ENCODE measurements around the gene ENTPD8. TPM values are rescaled to one million over a fixed set of nuclear protein-coding genes. Genes with fewer than 3 reads are reported as not detected.
A peak's percentile ranks its signal among the peaks of the same experiment; 100 is the strongest.

The ENTPD8 gene
- total RNA-seq, 2 experiments from 2014 or later, result not detected

GRCh38 chr9:137447722-137448601 is 6.8 kb upstream of the ENTPD8 start:
- ChIA-PET POLR2A (interaction anchor here (0.7 kb wide), 1 partner anchor 145 kb away, joined by 3 read pairs; the partner anchor contains the start of gene NRARP), CTCF (interaction anchor here (1.4 kb wide), 1 partner anchor 25 kb away, joined by 3 read pairs; the partner anchor contains the start of gene EXD3)
- Mint-ChIP-seq H3K9me3 (ENCODE audit: insufficient read depth) (no peaks in the 10 kb centered on the region), H3K4me3 (no peak overlapping the region), H3K36me3 (ENCODE audit: low read depth) (peaks cover 26% of the 10 kb centered on the region), H3K27me3 (ENCODE audit: low read depth) (peaks cover 7% of the 10 kb centered on the region), H3K4me1 (ENCODE audit: low read depth) (peaks cover 33% of the 10 kb centered on the region), H3K27ac (no peak overlapping the region)
- ATAC-seq, result no peak
- DNase-seq, result no peak

DNA sequence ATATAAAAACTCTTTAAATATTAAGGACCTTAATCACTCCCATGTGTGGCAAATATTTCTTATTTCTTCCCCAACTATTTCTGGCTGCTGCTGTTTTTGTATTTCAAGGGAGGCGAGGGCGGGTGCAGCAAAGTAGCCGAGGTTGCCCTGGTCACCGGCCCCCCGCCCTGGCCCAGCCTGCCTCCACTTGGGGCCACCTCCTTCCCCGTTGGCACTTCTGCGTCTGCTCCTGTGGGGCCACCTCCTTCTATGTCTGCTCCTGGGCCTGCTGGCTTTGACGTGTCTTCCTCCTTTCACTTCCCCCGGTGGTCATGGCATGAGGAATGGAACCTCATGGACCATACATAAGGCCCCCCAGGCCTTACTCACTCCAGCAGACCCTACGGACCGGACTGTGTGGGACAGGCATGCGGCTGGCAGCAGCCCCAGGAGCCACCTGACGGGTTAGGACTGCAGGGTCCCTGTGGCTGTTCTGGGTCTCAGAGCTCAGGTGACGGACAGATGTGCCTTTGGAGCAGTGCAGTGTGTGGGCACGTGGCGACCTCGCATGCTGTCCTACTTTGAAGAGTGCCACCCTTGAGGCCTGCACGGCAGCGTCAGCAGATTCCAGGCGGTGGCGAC is 5.8 kb upstream of the ENTPD8 start:
- CTCF ChIA-PET, result interaction anchor here (0.9 to 3.2 kb wide), 4 partner anchors 15 to 105 kb away, joined by 3 to 14 read pairs (median 4); partner anchors contain the start of genes EXD3, MRPL41 and NOXA1
- POLR2A ChIA-PET, result no interaction called here
- Mint-ChIP-seq H3K4me1 (ENCODE audit: low read depth) (peaks cover 27% of the 10 kb centered on the region), H3K27ac (no peak overlapping the region), H3K9me3 (ENCODE audit: insufficient read depth) (no peaks in the 10 kb centered on the region), H3K4me3 (no peak overlapping the region), H3K27me3 (ENCODE audit: low read depth) (peaks cover 13% of the 10 kb centered on the region), H3K36me3 (ENCODE audit: low read depth) (peaks cover 20% of the 10 kb centered on the region)
- DNase-seq (no peak), ATAC-seq (no peak)

DNA sequence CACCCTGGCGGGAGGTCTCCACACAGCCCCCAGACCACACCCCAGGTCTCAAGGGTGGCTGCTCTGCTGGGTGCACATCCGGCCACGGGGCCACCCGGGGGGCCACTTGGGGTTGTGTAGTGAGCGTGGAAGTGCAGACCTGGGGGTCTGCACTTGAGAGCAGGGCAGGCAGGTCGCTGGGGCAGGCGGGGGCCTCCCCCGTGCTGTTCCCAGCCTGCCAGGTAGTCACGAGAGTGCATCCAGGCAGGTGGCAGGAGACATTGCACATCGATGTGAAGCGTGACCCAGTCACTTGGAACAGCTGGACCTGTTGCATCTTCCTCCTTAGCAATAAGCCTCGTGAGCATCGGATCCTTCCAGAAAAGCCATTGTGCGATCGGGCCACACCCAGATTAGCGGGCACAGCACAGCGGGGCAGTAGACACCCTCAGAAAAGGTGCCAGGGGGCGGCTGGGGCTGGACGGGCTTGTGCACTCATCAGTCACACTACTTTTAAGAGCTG is 4.8 kb upstream of the ENTPD8 start:
- Mint-ChIP-seq H3K9me3 (ENCODE audit: insufficient read depth) (no peaks in the 10 kb centered on the region), H3K4me1 (ENCODE audit: low read depth) (peaks cover 25% of the 10 kb centered on the region), H3K27me3 (ENCODE audit: low read depth) (peaks cover 15% of the 10 kb centered on the region), H3K4me3 (no peak overlapping the region), H3K27ac (no peak overlapping the region), H3K36me3 (ENCODE audit: low read depth) (peaks cover 20% of the 10 kb centered on the region)
- CTCF ChIA-PET, result interaction anchor here (0.6 to 3.2 kb wide), 6 partner anchors 16 to 106 kb away, joined by 3 to 14 read pairs (median 4); partner anchors contain the start of genes EXD3, MRPL41 and NOXA1
- ATAC-seq, result no peak
- POLR2A ChIA-PET, result no interaction called here
- no peak for DNase-seq

GRCh38 chr9:137445275-137445807 is 4.2 kb upstream of the ENTPD8 start:
- H3K4me1 Mint-ChIP-seq (ENCODE audit: low read depth), result peaks cover 25% of the 10 kb centered on the region
- DNase-seq, result peak; percentile 89
- peak; percentile 86 for ATAC-seq
- ChIA-PET POLR2A (no interaction called here), CTCF (interaction anchor here (0.6 to 3.2 kb wide), 5 partner anchors 16 to 42 kb away, joined by 3 to 14 read pairs (median 4); partner anchors contain the start of genes EXD3 and NOXA1)
- H3K36me3 Mint-ChIP-seq (ENCODE audit: low read depth), result peaks cover 20% of the 10 kb centered on the region
- H3K9me3 Mint-ChIP-seq (ENCODE audit: insufficient read depth), result no peaks in the 10 kb centered on the region
- H3K27ac Mint-ChIP-seq, result no peak overlapping the region
- H3K27me3 Mint-ChIP-seq (ENCODE audit: low read depth), result peaks cover 15% of the 10 kb centered on the region
- H3K4me3 Mint-ChIP-seq, result no peak overlapping the region

DNA sequence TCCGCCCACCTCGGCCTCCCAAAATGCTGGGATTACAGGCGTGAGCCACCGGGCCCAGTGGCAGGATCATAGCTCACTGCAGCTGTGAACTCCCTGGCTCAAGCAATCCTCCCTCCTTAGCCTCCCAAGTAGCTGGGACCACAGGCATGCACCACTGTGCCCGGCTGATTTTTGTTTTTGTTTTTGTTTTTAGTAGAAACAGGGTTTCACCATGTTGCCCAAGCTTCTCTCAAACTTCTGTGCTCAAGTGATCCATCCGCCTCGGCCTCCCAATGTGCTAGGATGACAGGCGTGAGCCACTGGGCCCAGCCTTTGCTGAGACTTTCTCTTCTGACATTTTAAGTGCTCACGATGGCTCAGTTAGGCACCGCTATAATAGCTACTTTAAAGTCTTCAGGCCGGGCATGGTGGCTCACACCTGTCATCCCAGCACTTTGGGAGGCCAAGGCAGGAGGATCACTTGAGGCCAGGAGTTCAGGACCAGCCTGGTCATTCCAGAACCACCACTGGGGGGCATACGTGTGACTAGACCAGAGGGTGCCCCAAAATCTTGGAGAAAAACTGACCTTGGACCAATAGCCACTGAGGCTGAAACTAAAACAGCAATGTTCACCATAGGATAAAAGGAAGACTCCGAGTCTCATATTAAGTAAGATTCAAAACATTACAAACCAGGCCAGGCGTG is 3.1 kb upstream of the ENTPD8 start:
- peaks cover 18% of the 10 kb centered on the region for H3K4me1 Mint-ChIP-seq (ENCODE audit: low read depth)
- POLR2A ChIA-PET, result interaction anchor here (0.7 kb wide), 1 partner anchor 21 kb away, joined by 3 read pairs; the partner anchor contains the start of genes EXD3 and NOXA1
- ATAC-seq, result no peak

GRCh38 chr9:137441935-137442321 is 771 bp upstream of the ENTPD8 start:
- H3K4me3 Mint-ChIP-seq, result no peak overlapping the region
- POLR2A ChIA-PET, result no interaction called here
- no peaks in the 10 kb centered on the region for H3K9me3 Mint-ChIP-seq (ENCODE audit: insufficient read depth)
- CTCF ChIA-PET, result interaction anchor here (1.7 kb wide), 1 partner anchor 19 kb away, joined by 5 read pairs; the partner anchor contains the start of genes EXD3 and NOXA1
- H3K36me3 Mint-ChIP-seq (ENCODE audit: low read depth), result no peaks in the 10 kb centered on the region
- ATAC-seq (no peak), DNase-seq (no peak)
- peaks cover 10% of the 10 kb centered on the region for H3K4me1 Mint-ChIP-seq (ENCODE audit: low read depth)
- H3K27me3 Mint-ChIP-seq (ENCODE audit: low read depth), result peaks cover 13% of the 10 kb centered on the region
- H3K27ac Mint-ChIP-seq, result no peak overlapping the region

More for the DNA sequence above, 3.1 kb upstream of the ENTPD8 start:
- H3K4me3 Mint-ChIP-seq, result no peak overlapping the region
- no peak overlapping the region for H3K27ac Mint-ChIP-seq
- H3K9me3 Mint-ChIP-seq (ENCODE audit: insufficient read depth), result no peaks in the 10 kb centered on the region
- DNase-seq, result no peak
- peaks cover 15% of the 10 kb centered on the region for H3K27me3 Mint-ChIP-seq (ENCODE audit: low read depth)
- H3K36me3 Mint-ChIP-seq (ENCODE audit: low read depth), result peaks cover 12% of the 10 kb centered on the region
- CTCF ChIA-PET, result interaction anchor here (1.0 to 3.2 kb wide), 6 partner anchors 17 to 208 kb away, joined by 3 to 14 read pairs (median 5); partner anchors contain the start of genes EXD3 and NOXA1

- ChIA-PET POLR2A (no interaction called here), CTCF (no interaction called here)
- Mint-ChIP-seq H3K27ac (no peak overlapping the region), H3K36me3 (ENCODE audit: low read depth) (no peaks in the 10 kb centered on the region), H3K4me1 (ENCODE audit: low read depth) (peaks cover 7% of the 10 kb centered on the region), H3K9me3 (ENCODE audit: insufficient read depth) (no peaks in the 10 kb centered on the region), H3K4me3 (no peak overlapping the region), H3K27me3 (ENCODE audit: low read depth) (peaks cover 11% of the 10 kb centered on the region)
- DNase-seq (no peak), ATAC-seq (no peak)
These were observed 1.9 kb downstream of the ENTPD8 start for GRCh38 chr9:137439158-137439714.

GRCh38 chr9:137438591-137439157 is 2.5 kb downstream of the ENTPD8 start:
- CTCF ChIA-PET, result no interaction called here
- POLR2A ChIA-PET, result no interaction called here
- ATAC-seq, result no peak
- Mint-ChIP-seq H3K27ac (no peak overlapping the region), H3K4me3 (no peak overlapping the region), H3K9me3 (ENCODE audit: insufficient read depth) (no peaks in the 10 kb centered on the region), H3K27me3 (ENCODE audit: low read depth) (peaks cover 11% of the 10 kb centered on the region), H3K4me1 (ENCODE audit: low read depth) (peaks cover 9% of the 10 kb centered on the region), H3K36me3 (ENCODE audit: low read depth) (no peaks in the 10 kb centered on the region)
- no peak for DNase-seq

GRCh38 chr9:137437691-137438590 is 3.2 kb downstream of the ENTPD8 start:
- ChIA-PET POLR2A (no interaction called here), CTCF (interaction anchor here (1.1 kb wide), 1 partner anchor 15 kb away, joined by 6 read pairs; the partner anchor contains the start of genes EXD3 and NOXA1)
- no peak for DNase-seq
- H3K9me3 Mint-ChIP-seq (ENCODE audit: insufficient read depth), result no peaks in the 10 kb centered on the region
- H3K4me1 Mint-ChIP-seq (ENCODE audit: low read depth), result peaks cover 9% of the 10 kb centered on the region
- H3K36me3 Mint-ChIP-seq (ENCODE audit: low read depth), result no peaks in the 10 kb centered on the region
- no peak overlapping the region for H3K4me3 Mint-ChIP-seq
- H3K27ac Mint-ChIP-seq, result no peak overlapping the region
- peaks cover 8% of the 10 kb centered on the region for H3K27me3 Mint-ChIP-seq (ENCODE audit: low read depth)
- no peak for ATAC-seq
